NCI-H774 (cell line): ENCODE results near the gene TMEM176A.

ENCODE experiments used
- DNase-seq: peaks from one replicate; lab custom pipeline; 2025; lab: John Stamatoyannopoulos, UW

TMEM176A gene

DNA sequence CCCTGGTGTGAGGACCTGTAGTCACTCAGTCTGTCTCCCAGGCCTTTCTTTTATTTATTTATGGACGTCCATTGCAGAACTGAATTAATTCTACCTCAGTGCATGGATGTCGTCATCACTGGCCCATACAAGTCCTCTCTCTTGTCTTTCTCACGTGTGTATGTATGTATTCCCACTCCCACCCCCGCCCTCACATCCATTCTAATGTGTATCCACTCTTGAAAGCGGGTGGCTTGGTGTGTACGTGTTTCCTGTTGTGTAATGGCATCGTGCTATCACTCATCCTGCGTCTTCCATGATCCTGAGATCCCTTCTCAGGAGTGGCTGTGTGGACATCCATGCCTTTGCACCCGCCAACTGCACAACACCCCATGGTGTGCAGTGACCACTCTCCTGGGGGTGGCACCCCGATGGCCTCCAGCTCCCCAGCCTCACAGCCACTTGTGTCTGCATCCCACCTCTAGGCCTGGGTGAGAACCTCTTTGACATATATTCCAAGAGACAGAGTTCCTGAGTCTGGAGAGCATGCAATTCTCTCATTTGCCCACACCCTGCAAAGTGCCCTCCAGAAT lies 48.7 kb downstream of the TMEM176A start:
- no peak for DNase-seq

DNA sequence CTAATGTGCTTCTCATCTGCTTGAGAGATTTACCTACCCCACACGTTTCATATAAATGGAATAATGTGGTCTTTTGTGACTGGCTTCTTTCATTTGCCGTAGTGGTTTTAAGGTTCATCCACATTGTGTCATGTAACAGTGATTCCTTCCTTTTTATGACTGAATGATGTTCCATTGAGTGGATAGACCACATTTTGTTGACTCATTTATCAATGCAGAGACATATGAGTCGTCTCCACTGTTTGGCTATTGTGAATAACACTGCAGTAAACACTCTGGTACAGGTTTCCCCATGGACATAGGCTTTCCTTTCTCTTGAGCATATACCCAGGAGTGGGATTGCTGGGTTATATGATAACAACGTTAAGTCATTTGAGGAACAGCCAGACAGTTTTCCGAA lies 49.7 kb downstream of the TMEM176A start:
- DNase-seq = no peak

DNA sequence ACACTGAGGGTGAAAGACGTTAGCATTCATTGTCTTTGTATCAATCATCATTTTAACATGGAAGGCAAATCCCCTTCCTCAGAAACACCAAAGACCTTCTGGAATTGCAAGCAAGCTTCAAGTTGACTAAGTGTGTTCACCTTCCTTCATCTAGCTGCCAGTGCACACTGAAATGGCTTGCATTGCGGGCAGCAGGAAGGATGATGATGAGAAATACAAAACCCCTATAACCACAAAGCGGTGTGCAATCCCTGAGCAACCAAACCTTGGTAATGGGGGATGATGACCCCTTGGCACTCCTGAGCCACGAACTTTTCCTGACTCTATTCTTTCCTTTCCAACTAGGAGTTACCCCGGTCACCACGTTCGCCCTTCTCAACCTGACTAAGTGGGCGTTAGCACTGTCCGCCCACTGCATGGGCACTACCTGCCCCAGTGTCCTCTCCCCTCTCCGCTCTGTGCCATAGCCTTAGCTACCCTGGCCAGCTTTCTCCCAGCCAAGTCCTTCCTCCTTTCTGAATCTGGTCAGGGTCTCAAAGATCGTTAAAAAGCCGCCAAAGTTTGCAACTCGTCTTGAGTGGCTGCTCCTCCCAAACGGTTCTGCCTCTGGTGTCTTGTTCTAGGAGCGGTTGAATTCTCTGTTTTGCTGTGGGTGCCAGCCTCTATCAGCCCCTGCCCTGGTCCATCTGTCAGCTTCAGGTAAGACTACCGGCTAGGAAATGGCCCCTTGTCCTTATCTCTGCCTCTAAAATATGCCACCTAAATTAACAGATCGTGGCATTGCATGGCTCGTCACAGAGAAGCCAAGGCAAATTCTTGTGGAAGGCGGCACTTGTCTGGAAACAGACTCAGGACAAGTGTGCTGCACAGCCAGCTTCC lies 51.2 kb downstream of the TMEM176A start:
- DNase-seq = no peak

DNA sequence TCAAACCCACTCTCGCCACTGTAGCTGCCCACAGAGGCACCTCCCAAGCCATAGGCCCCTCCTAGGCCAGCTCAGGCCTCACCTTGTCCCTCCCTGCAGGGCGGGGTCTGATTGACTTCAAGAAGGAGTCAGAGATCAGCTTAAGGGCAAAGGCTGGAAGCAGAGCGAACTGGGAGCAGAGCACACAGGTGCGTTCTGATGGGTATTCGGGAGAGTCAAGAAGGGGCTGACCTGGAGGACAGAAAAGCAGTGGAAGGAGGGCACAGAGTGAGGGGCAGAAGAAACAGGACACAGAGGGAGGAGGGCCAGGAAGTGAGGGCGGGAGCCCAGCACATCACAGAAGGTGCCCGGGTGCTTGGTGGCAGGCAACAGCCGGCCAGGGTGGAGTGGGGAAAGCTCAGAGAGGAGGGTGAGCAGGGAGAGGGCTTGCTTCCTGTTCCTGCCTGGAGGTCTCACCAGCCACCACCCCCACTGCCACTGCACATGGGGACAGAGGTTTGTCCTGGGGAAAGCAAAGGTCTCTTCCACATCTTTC lies 51.9 kb downstream of the TMEM176A start, which contains the start of gene AOC1:
Gene AOC1, plus strand, starts transcription at position 147 of the 535 bp plus-strand sequence. CDS start 3,954 bp downstream, outside the sequence.
- DNase-seq = peak; percentile 54

DNA sequence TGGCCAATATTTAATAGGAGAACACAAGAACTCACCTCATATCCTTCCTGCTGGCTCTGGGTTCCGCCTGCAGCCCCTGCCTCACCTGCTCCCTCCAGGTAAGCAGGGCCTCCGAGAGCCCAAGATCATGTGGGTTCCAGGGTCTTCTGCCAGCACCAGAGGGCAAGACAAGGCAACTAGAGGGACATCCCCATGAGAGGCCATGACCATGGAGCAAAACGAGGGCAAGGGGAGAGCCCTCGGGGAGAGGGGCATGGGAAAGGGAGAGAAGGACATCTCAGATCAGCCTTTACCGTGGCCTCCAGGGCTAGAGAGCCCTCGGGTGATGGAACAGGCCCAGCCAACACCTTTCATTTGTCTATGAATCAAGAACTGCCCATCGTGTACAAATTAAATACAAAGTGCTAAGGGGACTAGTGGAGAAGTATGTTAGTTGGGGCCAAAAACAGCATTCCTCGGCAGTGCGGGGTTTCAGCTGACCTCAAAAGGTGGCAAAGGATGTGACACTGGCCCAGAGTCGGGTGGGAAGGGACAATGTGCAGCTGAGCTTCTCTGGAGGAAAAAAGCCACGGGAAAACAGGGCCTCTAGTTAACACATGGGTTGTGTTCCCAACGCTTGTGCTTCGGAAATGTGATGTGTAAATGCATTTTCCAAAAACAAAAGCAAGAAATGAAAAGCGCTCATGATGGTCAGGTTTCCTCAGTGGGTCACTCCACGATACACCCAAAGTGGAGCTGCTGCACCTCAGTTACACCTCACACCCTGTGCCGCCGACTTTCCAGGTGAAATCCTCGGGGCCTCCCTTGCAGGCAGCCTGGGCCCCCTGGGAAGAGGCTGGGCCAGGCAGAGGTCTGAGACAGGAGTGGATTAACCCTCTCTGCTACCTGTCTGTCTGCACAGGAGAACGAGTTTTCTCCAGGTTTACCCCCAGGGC lies 53.8 kb downstream of the TMEM176A start:
- DNase-seq = no peak
